T-cell (primary cell): ENCODE results near the gene SCO2. TPM values are rescaled to one million over a fixed set of nuclear protein-coding genes. Genes with fewer than 3 reads are reported as not detected.
A peak's percentile ranks its signal among the peaks of the same experiment; 100 is the strongest.
"Not testable (repeated sequence)": the region's sequence is repeated elsewhere in the genome, so short reads cannot be mapped to it uniquely, and the experiment has no call there.

Source experiments
- ATAC-seq, 4 experiments: fragments of 200-7000 bp in 3 of 4; fragments of 150-1000 bp in 1 of 4; cut with Tn5 transposase; replicated peaks in 1 of 4; 1 replicate in 3 of 4; 2 replicates in 1 of 4; pipeline ENCODE4 v1.10.0; 2021; ENCODE audit warnings: moderate library complexity in 3 of 4, mild to moderate bottlenecking in 2 of 4, moderate number of reproducible peaks in 1 of 4
- CTCF ChIA-PET, 2 donors: fragments of 300-600 bp; sonication (Branson Sonifier 250); formaldehyde crosslinking; loops; one replicate each; lab custom pipeline; 2022; ENCODE audit warnings: antibody characterized with exemption in 2 of 2; lab: Charles Lee
- POLR2A ChIA-PET, 2 donors: fragments of 300-600 bp; sonication (Branson Sonifier 250); formaldehyde crosslinking; loops; one replicate each; lab custom pipeline; 2022; ENCODE audit warnings: antibody characterized with exemption in 2 of 2; lab: Charles Lee
- DNase-seq, 35 experiments: peaks; one replicate each; pipeline versions ENCODE4 v3.0.0 to v3.0.0-alpha.2; 2013 to 2023
- H3K27ac ChIP-seq: one replicate; pipeline ENCODE4 v1.5.1; 2013; ENCODE audit warnings: low read length
- H3K27me3 ChIP-seq, 2 experiments: replicated peaks in 1 of 2; 1 replicate in 1 of 2; 2 replicates in 1 of 2; pipeline versions ENCODE4 v1.6.1 to v1.7.0; 2013; ENCODE audit warnings: low read length in 1 of 2, mixed read lengths in 1 of 2; ENCODE audit not compliant: control insufficient read depth in 2 of 2, insufficient read depth in 2 of 2; ENCODE audit errors: extremely low read depth in 1 of 2
- H3K36me3 ChIP-seq, 2 donors: 1 replicate in 1 of 2; 2 replicates in 1 of 2; pipeline versions ENCODE4 v1.6.1 to v1.7.0; 2013; ENCODE audit warnings: low read length in 1 of 2; ENCODE audit not compliant: control insufficient read depth in 2 of 2, insufficient read depth in 1 of 2; ENCODE audit errors: extremely low read depth in 1 of 2
- H3K4me1 ChIP-seq, 2 experiments: 1 replicate in 1 of 2; 2 replicates in 1 of 2; pipeline versions ENCODE4 v1.6.1 to v1.7.0; 2013; ENCODE audit warnings: low read length in 2 of 2, mixed read lengths in 1 of 2; ENCODE audit not compliant: insufficient read depth in 2 of 2, control insufficient read depth in 1 of 2; ENCODE audit errors: extremely low read depth in 1 of 2
- H3K4me3 ChIP-seq, 2 donors: 1 replicate in 1 of 2; 2 replicates in 1 of 2; pipeline versions ENCODE4 v1.5.1 to v1.7.0; 2013; ENCODE audit warnings: mild to moderate bottlenecking in 2 of 2, low read length in 1 of 2, moderate library complexity in 1 of 2; ENCODE audit not compliant: control insufficient read depth in 1 of 2; ENCODE audit errors: extremely low read depth in 1 of 2
- H3K9me3 ChIP-seq: 2 replicates; pipeline ENCODE4 v1.7.0; 2013
- H3K27ac Mint-ChIP-seq, 2 donors: one replicate each; pipeline ENCODE4 v1.8.0; 2020 to 2021; ENCODE audit warnings: mild to moderate bottlenecking in 2 of 2, mixed read lengths in 2 of 2
- H3K27me3 Mint-ChIP-seq, 2 donors: one replicate each; pipeline ENCODE4 v1.8.0; 2021 to 2022; ENCODE audit warnings: mixed read lengths in 2 of 2
- H3K36me3 Mint-ChIP-seq: one replicate; pipeline ENCODE4 v1.8.0; 2021; ENCODE audit warnings: mixed read lengths
- H3K4me1 Mint-ChIP-seq, 3 donors: one replicate each; pipeline ENCODE4 v1.8.0; 2020 to 2022; ENCODE audit warnings: mixed read lengths in 3 of 3, mild to moderate bottlenecking in 1 of 3
- H3K4me3 Mint-ChIP-seq, 3 donors: one replicate each; pipeline ENCODE4 v1.8.0; 2020 to 2022; ENCODE audit warnings: mild to moderate bottlenecking in 3 of 3, mixed read lengths in 3 of 3, moderate library complexity in 3 of 3
- H3K9me3 Mint-ChIP-seq, 3 donors: one replicate each; pipeline ENCODE4 v1.8.0; 2020 to 2022; ENCODE audit warnings: mixed read lengths in 3 of 3
- WGBS: methylation state at CpG from one replicate; pipeline ENCODE4 v1.1.5; 2013; ENCODE audit warnings: missing lambda C conversion rate; ENCODE audit not compliant: insufficient coverage; 5-methylcytosine and 5-hydroxymethylcytosine counted together
- total RNA-seq, 35 experiments: library from RNA in 6 of 35; stranded (reverse) in 6 of 35; fragments of 120-200 nt in 1 of 35; gene quantifications; one replicate each; pipeline versions ENCODE4 v1.2.1 to v1.2.4 and lab custom pipeline; 2013 to 2026

SCO2 gene
- total RNA-seq, 5 donors from 2014 or later (not counting 1 experiment from before 2014, with no cell fraction given): 3.3 to 5.6 (median 4.0) TPM

GRCh38 chr22:50533856-50534711 is 8.7 kb upstream of the SCO2 start:
- ATAC-seq, H3K4me3 ChIP-seq, H3K36me3 ChIP-seq, H3K27me3 Mint-ChIP-seq, H3K9me3 ChIP-seq, H3K36me3 Mint-ChIP-seq, H3K27me3 ChIP-seq, H3K9me3 Mint-ChIP-seq, CTCF ChIA-PET, DNase-seq, H3K27ac ChIP-seq: not testable (repeated sequence)
- POLR2A ChIA-PET: interaction anchor here in 1 of 2 donors (0.7 kb wide), 1 partner anchor 48 kb away, joined by 6 read pairs; no protein-coding TSS in a partner anchor
- Mint-ChIP-seq H3K4me3 (peak overlapping the region; percentile 13 to 38 (median 34)), H3K4me1 (peaks cover 29 to 43% (median 36%) of the 10 kb centered on the region in 3 donors), H3K27ac (peak overlapping the region; percentile 75 to 92)
- 90% methylated on average over 8 of the region's 21 CpGs for WGBS
- peaks cover 12 to 42% of the 10 kb centered on the region in 2 experiments for H3K4me1 ChIP-seq

DNA sequence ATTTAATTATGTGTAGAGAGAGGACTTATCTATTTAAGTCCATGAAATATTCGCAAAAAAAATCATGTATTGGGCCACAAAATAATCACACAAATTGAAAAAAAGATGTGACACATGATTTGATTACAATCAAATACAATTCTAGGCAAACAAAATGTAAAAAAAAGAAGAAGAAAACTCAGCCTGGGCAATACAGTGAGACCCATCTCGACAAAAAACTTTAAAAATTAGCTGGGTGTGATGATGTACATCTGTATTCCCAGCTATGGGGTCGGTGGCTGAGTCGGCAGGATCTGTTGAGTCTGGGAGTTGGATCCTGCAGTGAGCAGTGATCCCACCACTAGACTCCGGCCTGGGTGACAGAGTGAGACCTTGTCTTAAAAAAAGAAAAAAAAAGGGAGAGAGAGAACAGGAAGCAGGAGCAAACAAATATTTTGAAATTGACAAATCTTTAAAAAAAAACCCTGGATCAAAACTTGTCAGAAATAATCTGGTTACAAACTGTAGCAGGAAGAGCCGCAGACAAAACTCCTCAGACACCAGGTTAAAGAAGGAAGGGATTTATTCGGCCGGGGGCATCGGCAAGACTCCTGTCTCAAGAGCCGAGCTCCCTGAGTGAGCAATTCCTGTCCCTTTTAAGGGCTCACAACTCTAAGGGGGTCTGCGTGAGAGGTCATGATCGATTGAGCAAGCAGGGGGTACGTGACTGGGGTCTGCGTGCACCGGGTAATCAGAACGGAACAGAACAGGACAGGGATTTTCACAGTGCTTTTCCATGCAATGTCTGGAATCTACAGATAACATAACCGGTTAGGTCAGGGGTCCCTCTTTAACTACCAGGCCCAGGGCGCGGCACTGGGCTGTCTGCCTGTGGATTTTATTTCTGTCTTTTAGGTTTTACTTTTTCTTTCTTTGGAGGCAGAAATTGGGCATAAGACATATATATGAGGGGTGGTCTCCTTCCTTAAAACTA is 7.7 kb upstream of the SCO2 start:
- H3K27ac ChIP-seq: no peak overlapping the region
- CTCF ChIA-PET: interaction anchor here in 1 of 2 donors (1.2 kb wide), 1 partner anchor 30 kb away, joined by 3 read pairs; no protein-coding TSS in a partner anchor

DNA sequence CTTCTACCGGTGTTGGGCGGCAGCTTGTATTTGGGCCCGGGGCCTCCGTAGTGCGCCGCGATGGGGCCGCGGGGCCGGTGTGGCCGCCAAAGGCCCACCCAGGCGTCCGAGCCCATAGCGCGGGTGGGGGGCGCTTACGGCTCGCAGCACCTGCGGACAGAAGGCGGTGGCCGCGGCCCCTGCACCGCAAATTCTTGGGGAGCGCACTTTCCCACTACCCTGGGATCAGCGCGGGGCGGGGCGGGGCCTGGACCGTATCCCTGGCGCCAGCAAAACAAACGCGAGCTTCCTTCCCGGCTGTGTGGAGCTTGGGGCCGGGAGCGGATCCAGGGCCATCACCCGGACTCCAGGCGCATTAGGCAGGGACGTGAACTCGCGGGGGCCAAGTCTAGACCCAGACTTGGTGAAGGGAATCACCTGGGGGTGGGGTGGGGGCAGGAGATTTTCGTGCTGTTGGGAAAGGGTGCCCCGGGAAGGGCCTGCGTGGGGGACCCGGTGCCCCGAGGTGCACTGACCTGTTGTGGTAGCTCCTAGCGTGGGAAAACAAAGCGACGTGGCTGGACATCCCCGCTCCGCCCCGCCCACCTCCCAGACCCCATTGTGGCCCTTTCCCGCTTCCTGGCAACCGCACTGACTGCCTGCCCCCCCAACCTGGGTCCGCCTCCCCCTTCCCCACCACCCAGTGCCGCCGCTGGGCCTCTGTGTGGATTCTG is 6.7 kb upstream of the SCO2 start:
- ATAC-seq (no peak), DNase-seq (no peak)
- Histone ChIP-seq H3K36me3 (no peaks in the 10 kb centered on the region), H3K27ac (peak overlapping the region; percentile 97), H3K9me3 (no peaks in the 10 kb centered on the region), H3K4me1 (peaks cover 12 to 50% of the 10 kb centered on the region in 2 experiments), H3K4me3 (peak overlapping the region in 1 of 2 donors; percentile 91), H3K27me3 (peaks cover 0 to 4% of the 10 kb centered on the region in 2 experiments)
- 3% methylated on average over 38 of the region's 56 CpGs for WGBS
- CTCF ChIA-PET: interaction anchor here in 1 of 2 donors (1.2 kb wide), 1 partner anchor 31 kb away, joined by 3 read pairs; no protein-coding TSS in a partner anchor
- Mint-ChIP-seq H3K36me3 (no peaks in the 10 kb centered on the region), H3K27ac (peak overlapping the region; percentile 89 to 95), H3K4me1 (peaks cover 33 to 49% (median 44%) of the 10 kb centered on the region in 3 donors), H3K27me3 (no peaks in the 10 kb centered on the region), H3K9me3 (no peaks in the 10 kb centered on the region), H3K4me3 (peak overlapping the region; percentile 84 to 89 (median 86))
- POLR2A ChIA-PET: no interaction called here

More for the DNA sequence above, 7.7 kb upstream of the SCO2 start:
- WGBS: 96% methylated on average over 8 of the region's 19 CpGs
- Histone ChIP-seq H3K27me3 (peaks cover 0 to 4% of the 10 kb centered on the region in 2 experiments), H3K4me1 (peaks cover 12 to 42% of the 10 kb centered on the region in 2 experiments), H3K9me3 (no peaks in the 10 kb centered on the region), H3K4me3 (no peak overlapping the region), H3K36me3 (no peaks in the 10 kb centered on the region)
- Mint-ChIP-seq H3K27me3 (no peaks in the 10 kb centered on the region), H3K4me1 (peaks cover 29 to 45% (median 40%) of the 10 kb centered on the region in 3 donors), H3K4me3 (peak overlapping the region; percentile 67 to 86 (median 74)), H3K9me3 (no peaks in the 10 kb centered on the region), H3K36me3 (no peaks in the 10 kb centered on the region), H3K27ac (peak overlapping the region; percentile 89 to 92)
- DNase-seq: no peak
- POLR2A ChIA-PET: no interaction called here
- no peak for ATAC-seq

GRCh38 chr22:50531546-50531961 is 6.2 kb upstream of the SCO2 start:
- ChIA-PET CTCF (no interaction called here), POLR2A (no interaction called here)
- ATAC-seq (peak; percentile 42 to 47 (median 44)), DNase-seq (peak in 27 of 35 experiments; percentile 35 to 76 (median 54))
- H3K9me3 Mint-ChIP-seq: no peaks in the 10 kb centered on the region
- peak overlapping the region; percentile 95 for H3K27ac Mint-ChIP-seq
- peak overlapping the region; percentile 84 to 89 (median 86) for H3K4me3 Mint-ChIP-seq
- no peaks in the 10 kb centered on the region for H3K27me3 Mint-ChIP-seq
- peak overlapping the region; percentile 39 to 91 for H3K4me3 ChIP-seq
- peak overlapping the region; percentile 97 for H3K27ac ChIP-seq
- H3K4me1 Mint-ChIP-seq: peaks cover 38 to 51% (median 50%) of the 10 kb centered on the region in 3 donors
- H3K4me1 ChIP-seq: peaks cover 12 to 56% of the 10 kb centered on the region in 2 experiments
- no peaks in the 10 kb centered on the region for H3K9me3 ChIP-seq
- WGBS: under 1% methylated on average over 43 of the region's 44 CpGs
- H3K36me3 Mint-ChIP-seq: no peaks in the 10 kb centered on the region
- H3K27me3 ChIP-seq: peaks cover 0 to 4% of the 10 kb centered on the region in 2 experiments
- H3K36me3 ChIP-seq: no peaks in the 10 kb centered on the region

GRCh38 chr22:50530877-50531545 is 5.6 kb upstream of the SCO2 start:
- Histone ChIP-seq H3K4me1 (peaks cover 12 to 57% of the 10 kb centered on the region in 2 experiments), H3K27me3 (peaks cover 0 to 4% of the 10 kb centered on the region in 2 experiments), H3K27ac (peak overlapping the region; percentile 97), H3K4me3 (peak overlapping the region; percentile 39 to 91), H3K36me3 (no peaks in the 10 kb centered on the region), H3K9me3 (no peaks in the 10 kb centered on the region)
- DNase-seq: peak in 34 of 35 experiments; percentile 49 to 84 (median 70)
- no peaks in the 10 kb centered on the region for H3K36me3 Mint-ChIP-seq
- CTCF ChIA-PET: no interaction called here
- POLR2A ChIA-PET: no interaction called here
- H3K4me1 Mint-ChIP-seq: peaks cover 38 to 50% (median 48%) of the 10 kb centered on the region in 3 donors
- peak overlapping the region; percentile 84 to 89 (median 86) for H3K4me3 Mint-ChIP-seq
- H3K27ac Mint-ChIP-seq: peak overlapping the region; percentile 95
- peak; percentile 35 to 45 (median 39) for ATAC-seq
- H3K9me3 Mint-ChIP-seq: no peaks in the 10 kb centered on the region
- H3K27me3 Mint-ChIP-seq: no peaks in the 10 kb centered on the region
- WGBS: under 1% methylated on average over 44 of the region's 53 CpGs
